HL-60/S4 (cell line): ENCODE data around the gene GIPC3.

Source experiments
- in situ Hi-C: fragments of 300-500 bp; cut with MboI; formaldehyde crosslinking; loops from 2 replicates; pipeline ENCODE4 v1.14.3; 2022; ENCODE audit warnings: low sequenced_read_pairs

Gene GIPC3

GRCh38 chr19:3585301-3586126, at the start of gene GIPC3:
TSS of gene GIPC3 (plus strand) at chr19:3585478. CDS start at chr19:3585598, 120 bp downstream.
- in situ Hi-C loops: no loop called here

GRCh38 chr19:3535563-3535965, 49.7 kb upstream of the GIPC3 start:
- in situ Hi-C loops: no loop called here

- in situ Hi-C loops: no loop called here
Observed at GRCh38 chr19:3535981-3536380, 49.3 kb upstream of the GIPC3 start.

DNA sequence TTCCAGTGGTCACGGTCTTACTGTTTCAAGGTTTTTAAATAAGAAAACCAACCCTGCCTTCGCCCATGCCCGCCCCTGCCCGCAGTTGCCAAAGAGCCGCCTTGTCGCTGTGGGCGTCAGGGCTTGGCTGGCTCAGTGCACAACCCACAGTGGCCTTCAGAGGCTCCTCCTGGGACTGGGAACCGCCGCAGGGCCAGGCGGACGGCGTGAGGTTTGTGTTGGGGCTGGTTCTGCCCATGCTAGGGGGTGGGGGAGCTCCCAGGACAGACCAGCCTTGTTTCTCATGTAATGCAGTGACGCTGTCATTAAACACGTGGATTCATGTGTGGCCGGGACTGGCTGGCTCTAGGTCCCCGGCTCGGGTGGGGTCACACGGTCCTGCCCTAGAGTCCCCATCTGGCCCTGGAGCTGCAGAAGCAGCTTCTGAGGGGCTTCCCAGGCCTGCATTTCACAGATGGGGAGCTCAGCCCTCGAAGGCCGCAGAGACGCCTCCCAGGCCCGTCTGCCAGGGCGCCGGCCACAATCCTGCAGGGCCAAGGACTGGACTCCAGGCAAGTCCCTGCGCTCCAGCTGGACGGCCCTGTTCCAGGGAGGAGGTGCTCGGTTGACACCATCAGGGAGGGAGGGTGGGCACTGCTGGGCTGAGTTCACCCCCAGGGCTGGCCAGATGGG, 48.7 kb upstream of the GIPC3 start:
- in situ Hi-C loops: no loop called here

GRCh38 chr19:3537101-3537437, 48.2 kb upstream of the GIPC3 start:
- in situ Hi-C loops: no loop called here

DNA sequence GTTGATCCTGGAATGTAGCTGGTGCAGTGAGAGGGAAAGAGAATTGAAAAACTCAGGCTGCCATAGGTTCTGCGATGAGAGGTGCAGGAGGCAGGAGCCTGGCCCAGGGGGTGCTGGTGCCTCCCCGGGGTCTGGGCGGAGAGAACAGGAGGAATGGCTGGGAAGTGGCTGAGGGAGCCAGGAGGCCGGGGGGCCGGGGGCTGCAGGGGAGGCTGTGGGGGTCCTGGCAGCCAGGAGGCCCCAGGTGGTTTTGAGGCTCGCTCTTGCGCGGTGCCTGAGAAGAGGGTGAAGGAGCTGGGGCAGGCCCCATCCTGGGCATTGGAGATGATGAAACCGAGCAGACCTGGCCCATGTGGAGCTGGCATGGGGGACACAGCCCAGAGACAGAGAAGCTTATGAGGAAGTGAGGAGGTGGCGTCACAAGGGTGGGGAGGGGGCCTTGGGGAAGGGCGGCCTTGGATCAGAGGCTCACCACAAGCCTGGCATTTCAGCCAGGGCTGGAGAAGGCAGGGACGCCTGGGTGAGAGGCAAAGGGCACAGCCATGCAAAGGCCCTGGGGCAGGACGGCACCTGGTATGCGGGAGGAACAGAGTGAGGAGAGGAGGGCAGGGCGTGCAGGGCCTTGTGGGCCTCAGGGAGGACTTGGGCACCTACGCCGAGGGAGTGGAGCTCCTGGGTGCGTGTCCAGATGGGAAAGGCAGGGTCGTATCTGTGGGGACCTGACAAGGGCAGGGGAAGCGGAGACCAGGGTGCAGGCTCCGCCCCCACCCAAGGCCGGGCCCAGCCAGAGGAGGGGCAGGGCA, 47.6 kb upstream of the GIPC3 start:
- in situ Hi-C loops: no loop called here

- in situ Hi-C loops: no loop called here
Observed at GRCh38 chr19:3538258-3538929, 46.9 kb upstream of the GIPC3 start.

DNA sequence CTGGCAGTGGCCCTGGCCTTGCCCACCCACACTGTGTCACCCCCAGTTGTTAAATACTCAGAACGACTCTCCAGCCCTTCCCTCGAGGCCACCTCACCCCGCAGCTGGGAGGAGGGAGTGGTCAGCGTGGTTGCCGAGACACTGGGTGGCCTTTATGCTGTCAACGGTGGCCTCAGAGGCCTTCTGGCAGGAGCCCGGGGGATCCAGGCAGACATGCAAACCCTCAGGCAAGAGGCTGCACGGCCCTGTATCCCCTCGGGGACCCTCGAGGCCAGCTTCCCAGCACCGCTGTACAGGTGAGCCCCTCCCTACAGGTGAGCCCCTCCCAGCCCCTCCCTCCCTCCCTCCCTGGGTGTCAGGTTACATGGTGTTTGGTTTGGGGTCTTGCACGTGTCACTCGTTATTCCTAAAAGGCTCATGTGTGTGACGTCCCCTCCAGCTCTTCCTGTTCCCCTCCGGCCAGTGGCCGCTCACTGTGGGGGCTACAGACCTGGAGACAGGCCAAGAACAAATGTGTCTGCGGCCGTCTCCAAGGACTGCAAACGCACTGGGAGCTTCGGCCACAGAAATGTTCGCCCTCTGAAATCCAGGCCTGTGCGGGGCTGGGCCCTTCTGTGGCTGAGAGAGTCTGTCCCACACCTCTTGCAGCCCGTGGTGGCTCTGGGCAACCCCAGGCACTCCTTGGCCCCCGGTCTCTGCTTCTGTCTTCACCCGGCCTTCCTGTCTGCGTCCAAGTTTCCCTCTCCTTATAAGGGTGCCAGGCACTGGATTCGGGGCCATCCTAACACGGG, 46.1 kb upstream of the GIPC3 start, which contains the start of gene TEKTIP1:
TSS of gene TEKTIP1 (plus strand) at position 210 of the 791 bp plus-strand sequence. CDS start at position 214, 4 bp downstream.
- in situ Hi-C loops: no loop called here

DNA sequence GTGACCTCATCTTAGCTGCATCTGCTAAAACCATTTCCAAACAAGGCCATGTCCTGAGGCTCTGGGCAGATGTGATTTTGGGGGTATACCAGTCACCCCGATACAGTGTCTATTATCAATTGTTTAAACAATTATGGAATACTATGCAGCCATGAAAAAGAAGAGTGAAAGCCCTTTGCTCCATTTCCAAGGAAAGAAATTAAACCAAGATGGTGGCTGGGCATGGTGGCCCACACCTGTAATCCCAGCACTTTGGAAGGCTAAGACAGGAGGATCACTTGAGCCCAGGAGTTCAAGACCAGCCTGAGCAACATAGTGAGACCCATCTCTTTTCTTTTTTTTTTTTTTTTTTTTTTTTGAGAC, 45.5 kb upstream of the GIPC3 start:
- in situ Hi-C loops: no loop called here

GRCh38 chr19:3543150-3544057, 41.9 kb upstream of the GIPC3 start:
- in situ Hi-C loops: no loop called here

DNA sequence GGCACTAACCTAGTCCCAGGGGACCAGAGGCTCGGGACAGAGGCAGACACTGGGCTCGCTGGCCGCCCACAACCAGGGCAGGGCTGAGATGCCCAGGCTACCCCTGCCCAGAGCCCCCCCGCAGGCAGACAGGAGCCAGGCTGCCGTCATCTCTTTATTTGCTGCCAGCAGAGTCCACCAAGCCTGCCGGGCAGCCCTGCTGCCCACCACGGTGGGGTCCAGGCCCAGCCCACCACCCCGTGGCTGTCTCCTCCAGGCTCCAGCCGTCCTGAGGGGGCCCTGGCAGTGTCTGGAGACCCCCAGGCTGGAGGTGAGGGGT, 41.3 kb upstream of the GIPC3 start:
- in situ Hi-C loops: no loop called here

DNA sequence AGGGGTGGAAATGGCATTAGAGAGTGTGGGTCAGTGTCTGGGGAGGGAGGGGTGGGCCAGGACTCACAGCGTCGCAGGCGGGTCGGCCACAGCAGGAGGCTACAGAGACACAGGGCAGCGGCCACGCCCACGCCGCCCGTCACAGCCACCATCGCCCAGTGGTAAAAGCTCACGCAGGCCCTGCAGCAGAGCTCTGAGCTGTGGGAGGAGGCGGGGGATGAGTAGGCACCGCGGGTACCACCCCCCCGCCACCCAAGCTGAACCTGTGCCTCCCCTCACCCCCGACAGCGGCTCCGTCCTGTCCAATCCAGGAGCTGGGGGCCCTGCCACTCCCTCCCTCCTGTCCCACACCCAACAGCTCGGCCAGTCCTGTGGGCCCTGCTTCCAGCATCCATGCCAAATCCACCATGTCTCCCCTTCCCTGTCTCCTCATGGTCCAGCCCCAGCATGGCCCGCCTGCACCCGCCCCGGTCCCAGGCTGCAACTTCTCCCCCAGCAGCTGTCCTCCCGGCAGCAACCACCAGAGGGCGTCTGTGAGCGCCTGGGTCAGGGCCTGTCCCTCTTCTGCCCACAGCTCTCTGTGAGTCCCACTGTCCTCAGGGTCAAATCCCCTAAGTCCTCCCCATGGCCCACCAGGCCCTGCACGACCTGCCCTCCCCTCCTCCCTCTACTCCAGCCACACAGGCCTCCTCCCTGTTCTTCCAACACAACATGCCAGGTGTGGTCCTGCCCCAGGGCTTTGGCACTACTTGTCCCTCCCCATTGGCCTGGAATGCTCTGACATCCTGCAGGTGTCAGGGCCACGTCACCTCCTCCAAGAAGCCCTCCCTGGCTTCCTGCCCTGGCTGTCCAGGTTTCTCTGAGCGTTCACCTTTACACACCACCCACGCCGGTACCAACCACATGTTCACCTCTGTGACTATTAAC, 40.3 kb upstream of the GIPC3 start:
- in situ Hi-C loops: no loop called here

GRCh38 chr19:3545669-3546034, 39.6 kb upstream of the GIPC3 start:
- in situ Hi-C loops: no loop called here

DNA sequence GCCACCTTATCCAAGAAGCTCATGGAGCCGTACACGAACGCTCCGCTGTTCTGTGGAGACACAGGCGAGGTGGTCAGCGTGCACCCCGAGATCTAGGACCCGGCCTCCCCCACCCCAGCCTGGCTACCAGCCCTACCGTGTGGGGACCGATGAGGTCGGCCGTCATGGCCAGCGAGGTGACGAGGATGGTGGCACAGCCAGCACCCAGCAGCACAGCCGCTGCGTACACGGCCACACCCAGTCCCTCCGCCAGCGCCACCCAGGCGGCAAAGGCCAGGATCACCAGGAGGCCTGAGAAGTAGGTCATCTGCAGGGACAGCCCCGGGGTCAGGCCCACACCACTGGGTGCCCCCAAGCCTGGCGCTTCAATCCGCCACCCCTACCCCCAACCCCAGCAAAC, 39.2 kb upstream of the GIPC3 start:
- in situ Hi-C loops: no loop called here

DNA sequence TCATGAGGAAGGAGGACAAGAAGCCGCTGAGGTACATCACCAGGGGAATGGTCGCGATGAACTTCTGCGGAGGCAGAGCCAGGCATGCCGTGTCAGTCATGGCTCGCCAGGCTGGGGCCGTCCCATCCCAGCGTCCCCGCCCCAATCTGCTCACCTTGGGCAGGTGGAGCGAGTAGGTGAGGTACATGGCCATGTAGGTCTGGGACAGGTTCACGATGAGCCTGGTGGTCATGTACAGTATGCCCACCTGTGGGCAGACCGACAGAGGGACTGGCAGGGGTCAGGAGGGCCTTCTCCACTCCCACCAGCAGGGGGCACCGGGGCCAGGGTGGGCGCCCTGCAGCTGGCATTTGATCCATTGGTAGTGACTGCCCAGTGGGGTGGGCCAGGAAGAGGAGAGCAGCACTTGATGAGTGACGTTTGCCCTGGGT, 38.0 kb upstream of the GIPC3 start:
- in situ Hi-C loops: no loop called here

DNA sequence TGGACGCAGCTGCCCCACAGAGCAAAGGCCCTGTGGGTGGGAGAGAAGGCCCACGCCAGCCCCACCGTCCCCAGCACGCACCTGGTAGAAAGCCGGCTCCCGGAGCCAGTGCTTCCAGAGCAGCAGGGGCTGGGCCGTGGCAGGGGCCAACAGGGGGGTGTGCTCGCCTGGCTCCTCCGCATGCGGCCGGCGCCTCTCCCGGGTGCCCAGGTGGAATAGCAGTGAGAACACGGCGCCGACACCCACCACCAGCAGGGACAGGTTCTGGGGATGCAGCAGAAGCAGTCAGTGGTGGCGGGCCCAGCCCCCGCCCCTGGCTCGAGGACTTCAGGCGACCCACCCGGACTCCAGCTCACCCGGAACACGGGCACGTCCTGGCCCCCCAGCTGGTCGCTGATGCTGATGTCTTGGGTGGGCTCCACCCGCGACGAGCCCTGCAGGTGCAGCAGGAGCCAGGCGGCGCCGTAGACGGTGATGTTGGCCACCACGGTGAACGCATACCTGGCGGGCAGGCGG, 37.5 kb upstream of the GIPC3 start:
- in situ Hi-C loops: no loop called here

GRCh38 chr19:3548606-3549005, 36.7 kb upstream of the GIPC3 start:
- in situ Hi-C loops: no loop called here

GRCh38 chr19:3549816-3550215, 35.5 kb upstream of the GIPC3 start:
- in situ Hi-C loops: no loop called here
